Choroid plexus epithelial cell (primary cell): ENCODE data around the gene EIF3I.

Experiments used
- DNase-seq: peaks from one replicate; pipeline ENCODE4 v3.0.0-alpha.2; 2010; ENCODE audit warnings: low read depth
- H3K4me3 ChIP-seq: 2 replicates; pipeline ENCODE4 v1.5.1; 2011; ENCODE audit warnings: low read depth, mild to moderate bottlenecking, control low read depth, low read length, moderate library complexity
- TF ChIP-seq, protein P1 (sequence below): conservative IDR thresholded peaks from 2 replicates; pipeline ENCODE4 v1.5.1; 2011; ENCODE audit warnings: low read depth, mild to moderate bottlenecking, control low read depth, inconsistent platforms, low read length, moderate library complexity

Gene EIF3I

DNA sequence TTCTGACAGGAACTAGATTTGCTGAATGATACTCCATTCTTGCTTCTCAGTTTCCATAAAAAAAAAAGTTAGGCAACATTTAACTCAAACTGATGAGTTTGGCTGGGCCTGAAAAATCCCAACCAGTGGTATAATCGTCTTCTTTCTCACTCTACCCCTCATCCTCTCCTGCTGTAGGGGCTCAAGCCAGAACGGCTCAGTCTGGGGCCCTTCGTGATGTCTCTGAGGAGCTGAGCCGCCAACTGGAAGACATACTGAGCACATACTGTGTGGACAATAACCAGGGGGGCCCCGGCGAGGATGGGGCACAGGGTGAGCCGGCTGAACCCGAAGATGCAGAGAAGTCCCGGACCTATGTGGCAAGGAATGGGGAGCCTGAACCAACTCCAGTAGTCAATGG is 41.1 kb upstream of the EIF3I start:
- TF ChIP-seq, protein P1, sequence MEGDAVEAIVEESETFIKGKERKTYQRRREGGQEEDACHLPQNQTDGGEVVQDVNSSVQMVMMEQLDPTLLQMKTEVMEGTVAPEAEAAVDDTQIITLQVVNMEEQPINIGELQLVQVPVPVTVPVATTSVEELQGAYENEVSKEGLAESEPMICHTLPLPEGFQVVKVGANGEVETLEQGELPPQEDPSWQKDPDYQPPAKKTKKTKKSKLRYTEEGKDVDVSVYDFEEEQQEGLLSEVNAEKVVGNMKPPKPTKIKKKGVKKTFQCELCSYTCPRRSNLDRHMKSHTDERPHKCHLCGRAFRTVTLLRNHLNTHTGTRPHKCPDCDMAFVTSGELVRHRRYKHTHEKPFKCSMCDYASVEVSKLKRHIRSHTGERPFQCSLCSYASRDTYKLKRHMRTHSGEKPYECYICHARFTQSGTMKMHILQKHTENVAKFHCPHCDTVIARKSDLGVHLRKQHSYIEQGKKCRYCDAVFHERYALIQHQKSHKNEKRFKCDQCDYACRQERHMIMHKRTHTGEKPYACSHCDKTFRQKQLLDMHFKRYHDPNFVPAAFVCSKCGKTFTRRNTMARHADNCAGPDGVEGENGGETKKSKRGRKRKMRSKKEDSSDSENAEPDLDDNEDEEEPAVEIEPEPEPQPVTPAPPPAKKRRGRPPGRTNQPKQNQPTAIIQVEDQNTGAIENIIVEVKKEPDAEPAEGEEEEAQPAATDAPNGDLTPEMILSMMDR: no peak
- H3K4me3 ChIP-seq: peak overlapping the region; percentile 77
- DNase-seq: no peak

DNA sequence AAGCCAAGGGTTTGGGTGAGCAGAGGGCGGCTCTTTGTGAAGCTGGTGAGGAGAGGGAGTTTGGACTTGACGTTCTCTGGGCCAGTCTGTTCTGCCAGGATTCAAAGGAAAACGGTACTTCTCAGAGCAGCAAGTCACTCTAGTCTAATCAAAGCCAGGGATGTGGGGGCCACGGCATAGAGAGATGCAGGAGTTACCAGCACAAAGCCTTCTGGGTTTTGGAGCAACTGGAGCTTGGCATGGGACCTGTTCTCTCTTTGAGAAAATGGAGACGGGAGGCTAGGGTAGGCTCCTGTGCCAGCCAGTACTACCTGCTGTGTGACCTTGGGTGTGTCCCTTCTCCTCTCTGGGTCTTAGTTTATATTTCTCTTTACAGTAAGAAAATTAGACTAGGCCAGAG is 40.6 kb upstream of the EIF3I start:
- DNase-seq: no peak
- TF ChIP-seq, protein P1: no peak
- H3K4me3 ChIP-seq: peak overlapping the region; percentile 77

DNA sequence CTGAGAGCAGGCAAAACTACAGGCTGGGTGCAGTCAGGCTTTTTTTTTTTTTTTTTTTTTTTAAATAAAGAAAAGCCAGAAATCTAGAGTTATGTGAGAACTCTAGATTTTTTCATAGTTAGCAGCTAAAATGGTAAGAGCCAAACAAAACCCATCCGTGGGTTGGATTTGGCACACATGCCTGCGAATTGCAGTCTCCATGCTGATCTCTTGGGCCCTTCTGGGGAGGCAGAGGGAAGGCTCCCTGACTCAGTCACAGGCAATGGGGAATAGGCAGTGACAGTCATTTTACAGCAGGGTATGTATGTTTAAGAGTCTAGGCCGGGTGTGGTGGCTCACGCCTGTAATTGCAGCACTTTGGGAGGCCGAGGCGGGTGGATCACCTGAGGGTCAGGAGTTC is 40.1 kb upstream of the EIF3I start:
- TF ChIP-seq, protein P1: no peak
- DNase-seq: no peak
- H3K4me3 ChIP-seq: peak overlapping the region; percentile 77

DNA sequence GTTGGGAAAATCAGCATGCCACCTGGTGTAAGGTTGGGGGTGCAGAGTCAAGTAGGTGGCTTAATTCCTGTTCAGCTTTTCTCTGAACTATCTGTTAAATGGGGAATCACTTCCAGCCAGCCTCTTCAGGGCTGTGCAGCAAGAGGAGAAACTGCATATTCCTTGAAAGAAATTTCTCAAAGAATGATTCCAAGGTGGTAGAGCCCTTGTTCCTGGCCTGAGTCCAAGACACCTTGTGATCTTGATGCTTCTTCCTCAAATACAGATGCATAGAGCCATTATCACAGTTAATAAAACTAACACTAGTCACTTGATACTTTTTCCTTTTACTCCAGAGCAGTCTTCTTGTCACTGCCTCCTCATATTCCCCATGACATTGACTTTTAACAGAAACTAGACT is 37.6 kb upstream of the EIF3I start:
- H3K4me3 ChIP-seq: no peak overlapping the region
- TF ChIP-seq, protein P1: no peak

DNA sequence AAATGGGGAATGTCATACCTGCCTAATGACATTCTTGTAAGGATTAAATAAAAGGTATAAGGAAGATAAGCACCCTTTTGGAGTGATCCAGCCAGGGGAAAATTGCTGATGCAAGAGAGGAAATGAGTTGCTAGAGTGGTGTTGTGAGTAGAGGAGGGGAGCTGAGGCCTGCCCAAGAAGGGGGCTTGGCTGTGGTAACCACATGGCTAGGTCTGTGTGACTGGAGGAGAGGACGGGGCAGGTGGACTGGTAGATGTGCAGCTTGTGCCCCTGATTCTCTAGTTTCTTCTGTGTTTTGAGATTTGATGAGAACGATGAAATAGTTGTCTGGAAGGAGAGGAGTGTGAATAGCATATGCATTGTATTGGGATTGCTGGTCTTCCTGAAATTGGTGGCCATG is 36.1 kb upstream of the EIF3I start:
- TF ChIP-seq, protein P1: no peak
- H3K4me3 ChIP-seq: no peak overlapping the region
- DNase-seq: no peak

More for the DNA sequence above, 37.6 kb upstream of the EIF3I start:
- DNase-seq: no peak

DNA sequence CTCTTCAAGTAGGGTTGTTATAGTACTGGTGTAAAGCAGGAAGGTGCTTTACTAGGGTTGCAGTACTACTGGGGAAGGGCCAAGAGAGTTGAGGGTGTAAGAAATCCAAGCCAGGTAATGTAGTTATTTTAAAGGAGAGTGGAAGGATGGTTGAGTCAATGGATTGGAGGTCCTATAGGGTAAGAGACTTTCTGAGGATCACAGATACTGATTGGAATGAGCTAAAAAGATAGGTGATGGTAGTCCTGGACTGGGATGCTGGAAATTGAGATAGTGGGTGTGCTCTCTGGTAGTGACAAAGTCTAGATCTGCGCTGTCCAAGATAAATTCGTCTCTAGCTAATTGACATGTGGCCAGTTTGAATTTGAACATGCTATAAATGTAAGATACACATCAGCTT is 35.7 kb upstream of the EIF3I start:
- H3K4me3 ChIP-seq: no peak overlapping the region
- DNase-seq: no peak
- TF ChIP-seq, protein P1: no peak

DNA sequence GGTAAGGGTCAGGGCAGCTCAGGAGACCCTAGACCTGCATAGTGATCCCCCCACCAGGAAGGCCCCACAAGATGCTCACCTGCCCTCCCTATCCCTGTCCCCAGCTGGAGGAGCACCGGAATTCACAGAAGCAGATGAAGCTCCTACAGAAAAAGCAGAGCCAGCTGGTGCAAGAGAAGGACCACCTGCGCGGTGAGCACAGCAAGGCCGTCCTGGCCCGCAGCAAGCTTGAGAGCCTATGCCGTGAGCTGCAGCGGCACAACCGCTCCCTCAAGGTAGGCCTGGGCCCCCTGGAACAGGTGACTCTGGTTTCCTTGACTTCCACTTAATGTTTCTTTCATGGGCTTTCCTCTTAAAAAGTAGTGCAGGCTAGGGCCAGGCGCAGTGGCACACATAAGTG is 34.4 kb upstream of the EIF3I start:
- no peak for DNase-seq
- TF ChIP-seq, protein P1: no peak
- H3K4me3 ChIP-seq: no peak overlapping the region
